Mucosa of stomach (tissue), 1 donor: ENCODE measurements around the gene C11orf98.
A peak's percentile ranks its signal among the peaks of the same experiment; 100 is the strongest.

Experiments used
- H3K27me3 ChIP-seq: one replicate; pipeline ENCODE4 v1.7.0; 2013; ENCODE audit warnings: mild to moderate bottlenecking, low read length; ENCODE audit not compliant: control insufficient read depth, insufficient read depth
- H3K36me3 ChIP-seq: one replicate; pipeline ENCODE4 v1.7.0; 2013; ENCODE audit warnings: low read length; ENCODE audit not compliant: control insufficient read depth, insufficient read depth
- H3K4me1 ChIP-seq: one replicate; pipeline ENCODE4 v1.7.0; 2013; ENCODE audit warnings: mild to moderate bottlenecking, low read length; ENCODE audit not compliant: control insufficient read depth, insufficient read depth
- H3K4me3 ChIP-seq: one replicate; pipeline ENCODE4 v1.7.0; 2013; ENCODE audit warnings: low read length
- H3K9ac ChIP-seq: one replicate; pipeline ENCODE4 v1.7.0; 2013; ENCODE audit warnings: mild to moderate bottlenecking, low read length, moderate library complexity
- H3K9me3 ChIP-seq: one replicate; pipeline ENCODE4 v1.7.0; 2013; ENCODE audit warnings: mild to moderate bottlenecking, low read length, moderate library complexity; ENCODE audit not compliant: control insufficient read depth
- donor health status: Pancreatic carcinoma.

The C11orf98 gene

DNA sequence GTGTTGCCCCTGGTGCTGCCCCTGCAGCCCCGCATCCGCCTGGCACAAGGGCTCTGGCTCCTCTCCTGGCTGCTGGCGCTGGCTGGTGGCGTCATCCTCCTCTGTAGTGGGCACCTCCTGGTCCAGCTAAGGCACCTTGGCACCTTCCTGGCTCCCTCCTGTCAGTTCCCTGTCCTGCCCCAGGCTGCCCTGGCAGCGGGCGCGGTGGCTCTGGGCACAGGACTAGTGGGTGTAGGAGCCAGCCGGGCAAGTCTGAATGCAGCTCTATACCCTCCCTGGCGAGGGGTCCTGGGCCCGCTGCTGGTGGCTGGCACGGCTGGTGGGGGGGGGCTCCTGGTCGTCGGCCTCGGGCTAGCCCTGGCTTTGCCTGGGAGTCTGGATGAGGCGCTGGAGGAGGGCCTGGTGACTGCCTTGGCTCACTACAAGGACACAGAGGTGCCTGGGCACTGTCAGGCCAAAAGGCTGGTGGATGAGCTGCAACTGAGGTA is 51.7 kb downstream of the C11orf98 start:
- H3K4me1 ChIP-seq: peaks cover 32% of the 10 kb centered on the region
- H3K27me3 ChIP-seq: no peaks in the 10 kb centered on the region
- peak overlapping the region; percentile 86 for H3K9ac ChIP-seq
- no peaks in the 10 kb centered on the region for H3K9me3 ChIP-seq
- H3K4me3 ChIP-seq: no peak overlapping the region
- H3K36me3 ChIP-seq: no peaks in the 10 kb centered on the region
